DOHH2 (cell line): Measurements from ENCODE around the gene ATP2A3.

Experiments
- H3F3A ChIP-seq: fragments of 200-600 bp; sonication (generic), shearing (Covaris generic); 2 replicates; pipeline ENCODE4 v1.6.0; 2016; ENCODE audit warnings: antibody characterized with exemption, mild to moderate bottlenecking; ENCODE audit not compliant: control insufficient read depth, insufficient read depth
- H3K27ac ChIP-seq: fragments of 200-600 bp; sonication (generic); 2 replicates; pipeline ENCODE4 v1.5.1; 2014; ENCODE audit warnings: low read depth, mild to moderate bottlenecking, low read length, moderate library complexity
- H3K27me3 ChIP-seq: fragments of 200-600 bp; sonication (generic); 2 replicates; pipeline ENCODE4 v1.6.1; 2014; ENCODE audit warnings: mild to moderate bottlenecking, low read length, mixed read lengths; ENCODE audit not compliant: control insufficient read depth
- H3K36me3 ChIP-seq: fragments of 200-600 bp; sonication (generic); 2 replicates; pipeline ENCODE4 v1.6.1; 2014; ENCODE audit warnings: mild to moderate bottlenecking, low read length, moderate library complexity, mixed read lengths; ENCODE audit not compliant: control insufficient read depth
- H3K4me1 ChIP-seq: fragments of 200-600 bp; sonication (generic); 2 replicates; pipeline ENCODE4 v1.6.1; 2014; ENCODE audit warnings: mild to moderate bottlenecking, low read length, mixed read lengths; ENCODE audit not compliant: control insufficient read depth
- H3K4me2 ChIP-seq: fragments of 200-600 bp; sonication (generic); 2 replicates; pipeline ENCODE4 v1.6.0; 2014; ENCODE audit warnings: mild to moderate bottlenecking, low read length, moderate library complexity
- H3K4me3 ChIP-seq: fragments of 200-600 bp; sonication (generic); 2 replicates; pipeline ENCODE4 v1.5.1; 2014; ENCODE audit warnings: mild to moderate bottlenecking, low read length, mixed read lengths
- H3K79me2 ChIP-seq: fragments of 200-600 bp; sonication (generic); 2 replicates; pipeline ENCODE4 v1.6.1; 2014; ENCODE audit warnings: mild to moderate bottlenecking, low read length, mixed read lengths; ENCODE audit not compliant: control insufficient read depth
- H3K9me2 ChIP-seq: fragments of 200-600 bp; sonication (generic); replicated peaks from 2 replicates; pipeline ENCODE4 v1.6.1; 2014; ENCODE audit warnings: mild to moderate bottlenecking, low read length, mixed read lengths; ENCODE audit not compliant: control insufficient read depth
- H3K9me3 ChIP-seq: fragments of 200-600 bp; sonication (generic); 2 replicates; pipeline ENCODE4 v1.6.1; 2014; ENCODE audit warnings: antibody characterized with exemption, low read length, mixed read lengths; ENCODE audit not compliant: control insufficient read depth, insufficient read depth
- H4K20me1 ChIP-seq: fragments of 200-600 bp; sonication (generic); 2 replicates; pipeline ENCODE4 v1.6.0; 2014; ENCODE audit warnings: low read depth, mild to moderate bottlenecking, antibody characterized with exemption, low read length, moderate library complexity; ENCODE audit not compliant: control insufficient read depth, insufficient read depth
- CTCF ChIP-seq: fragments of 200-600 bp; sonication (generic); IDR thresholded peaks from one replicate; pipeline ENCODE4 v1.5.1; 2014; ENCODE audit warnings: antibody characterized with exemption, mild to moderate bottlenecking, low read depth, low read length; ENCODE audit not compliant: poor library complexity, severe bottlenecking
- EZH2phosphoT487 ChIP-seq: fragments of 200-600 bp; sonication (generic); IDR thresholded peaks from 2 replicates; pipeline ENCODE4 v1.6.1; 2017; ENCODE audit warnings: borderline replicate concordance, mild to moderate bottlenecking, antibody characterized with exemption, low read length, moderate library complexity, mixed read lengths

The ATP2A3 gene

DNA sequence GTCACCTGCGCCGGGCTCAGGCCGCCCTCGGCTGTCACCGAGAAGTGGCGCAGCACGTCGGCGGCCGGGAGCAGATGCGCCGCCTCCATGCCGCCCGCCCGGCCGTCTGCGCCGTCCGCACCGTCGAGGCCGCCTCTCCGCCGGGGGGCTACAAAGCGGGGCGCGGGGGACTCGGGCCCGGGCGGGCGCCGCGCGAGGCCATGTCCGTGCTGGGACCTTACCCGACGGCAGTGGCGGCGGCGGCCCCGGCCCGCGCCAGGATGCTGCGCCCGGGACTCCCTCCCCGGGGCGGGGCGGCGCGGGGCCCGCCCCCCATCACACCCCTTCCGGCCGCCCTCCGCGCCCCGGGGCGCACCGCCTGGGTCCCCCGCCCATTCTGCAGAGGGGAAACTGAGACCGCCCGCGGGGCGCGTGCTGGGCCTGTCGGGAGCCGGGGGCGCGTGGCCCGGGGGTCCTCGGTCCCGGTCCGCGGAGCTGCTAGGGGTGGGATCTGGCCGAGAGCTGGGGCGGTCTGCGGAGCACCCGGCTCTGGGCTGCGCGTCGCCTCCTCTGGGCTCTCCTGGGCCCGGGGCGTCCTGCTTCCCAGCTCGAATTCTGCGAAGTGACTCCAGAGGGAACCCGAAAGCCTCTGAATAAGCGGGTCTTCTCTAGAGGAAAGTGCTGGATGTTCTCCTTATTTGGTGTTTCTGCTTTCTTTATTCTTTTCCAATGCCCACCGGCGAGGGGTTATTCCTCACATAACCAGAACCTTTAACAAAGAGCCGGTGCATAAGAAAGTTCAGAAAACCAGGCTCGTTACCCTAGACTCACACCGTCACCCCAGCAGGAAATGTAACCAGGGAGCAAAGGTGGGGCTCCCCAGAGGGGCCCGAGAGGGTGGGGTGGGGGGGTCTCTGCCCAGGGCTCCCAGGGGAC is at the start of gene ATP2A3:
TSS of gene ATP2A3 (minus strand) at position 235 of the 915 bp plus-strand sequence. CDS start at position 89, 146 bp downstream.
- peak within 1 kb of the TSS; percentile 100 for H3K4me2 ChIP-seq
- H3K27me3 ChIP-seq = no peaks in the 10 kb centered on the region
- peaks cover 24% of the 10 kb centered on the region for H3F3A ChIP-seq
- H3K4me1 ChIP-seq = peaks cover 73% of the 10 kb centered on the region
- H3K27ac ChIP-seq = peak within 1 kb of the TSS; percentile 99
- no peaks in the 10 kb centered on the region for H3K9me2 ChIP-seq
- H3K9me3 ChIP-seq = no peaks in the 10 kb centered on the region
- peaks cover 40% of the 10 kb centered on the region for H3K36me3 ChIP-seq
- H4K20me1 ChIP-seq = peaks cover 20% of the 10 kb centered on the region
- peaks cover 47% of the 10 kb centered on the region for H3K79me2 ChIP-seq
- peak within 1 kb of the TSS; percentile 98 for H3K4me3 ChIP-seq
- TF ChIP-seq EZH2phosphoT487 (no peak), CTCF (no peak)

GRCh38 chr17:4010754-4011153 is 46.5 kb upstream of the ATP2A3 start:
- Histone ChIP-seq H3K79me2 (no peaks in the 10 kb centered on the region), H4K20me1 (no peaks in the 10 kb centered on the region), H3K4me1 (no peaks in the 10 kb centered on the region), H3K9me3 (no peaks in the 10 kb centered on the region), H3K27ac (no peak overlapping the region), H3K36me3 (peaks cover 74% of the 10 kb centered on the region), H3K27me3 (no peaks in the 10 kb centered on the region), H3F3A (peaks cover 2% of the 10 kb centered on the region; the same call in 1 of the 2 replicates), H3K4me3 (no peak overlapping the region), H3K4me2 (no peak overlapping the region), H3K9me2 (no peaks in the 10 kb centered on the region)
- TF ChIP-seq CTCF = no peak
- TF ChIP-seq EZH2phosphoT487 = no peak

DNA sequence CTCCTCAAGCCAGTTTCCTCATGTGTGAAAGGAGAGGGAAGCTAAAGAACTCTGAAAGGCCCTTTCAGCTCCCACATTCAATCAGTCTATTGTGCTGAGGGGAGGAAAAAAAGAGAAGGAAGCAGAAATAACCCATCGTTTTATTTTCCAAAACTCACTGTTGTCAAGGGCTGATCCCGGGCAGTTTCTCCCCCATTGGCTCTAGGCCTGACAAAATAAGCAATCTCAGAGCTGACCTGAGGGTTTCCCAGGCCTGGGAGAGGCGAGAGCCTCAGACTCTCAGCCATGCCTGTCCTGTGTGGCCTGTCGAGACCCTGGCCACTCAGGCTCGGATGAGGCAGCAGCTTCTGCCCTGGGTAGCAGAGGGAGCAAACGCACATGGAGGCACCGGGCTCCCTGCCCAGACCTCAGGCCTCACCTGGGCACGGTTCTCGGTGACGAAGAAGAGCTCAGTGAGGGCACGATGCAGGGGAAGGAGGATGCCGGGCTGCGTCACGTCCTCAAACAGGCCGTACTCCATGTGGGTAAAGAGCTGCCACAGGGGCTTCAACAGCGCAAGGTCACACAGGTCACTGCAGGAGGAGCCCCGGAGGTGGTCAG is 45.0 kb upstream of the ATP2A3 start:
- Histone ChIP-seq H4K20me1 (no peaks in the 10 kb centered on the region), H3F3A (peaks cover 2% of the 10 kb centered on the region; the same call in 1 of the 2 replicates), H3K79me2 (no peaks in the 10 kb centered on the region), H3K9me2 (no peaks in the 10 kb centered on the region), H3K4me3 (no peak overlapping the region), H3K4me2 (no peak overlapping the region), H3K27me3 (no peaks in the 10 kb centered on the region), H3K9me3 (no peaks in the 10 kb centered on the region), H3K27ac (no peak overlapping the region), H3K36me3 (peaks cover 70% of the 10 kb centered on the region), H3K4me1 (peaks cover 7% of the 10 kb centered on the region)
- TF ChIP-seq EZH2phosphoT487 (no peak), CTCF (no peak)
